Right ventricle myocardium superior (tissue), 1 donor: Measurements from ENCODE around the gene TBC1D8B. TPM values are rescaled to one million over a fixed set of nuclear protein-coding genes. Genes with fewer than 3 reads are reported as not detected.

Experiments
- total RNA-seq: library from RNA; stranded (reverse); fragmentation: NEBNext Ultra II Directional; extraction: Animal tissue kit (Norgen Biotek cat#: 25700); gene quantifications from one replicate; pipeline ENCODE4 v1.2.1, GENCODE V29; 2021
- donor health status: DM: no; HTN: yes; CAD: no; lungs with severe emphysema.

TBC1D8B gene
- total RNA-seq, 1 donor from 2014 or later: 1.9 TPM

Other genes with a start within 250 kb of the TBC1D8B start
- gene RADX, start 190.7 kb upstream of the TBC1D8B start, total RNA-seq: 0.97 TPM
- gene RNF128, start 76.0 kb upstream of the TBC1D8B start, total RNA-seq: 0.13 TPM
- gene RIPPLY1, start 100.7 kb downstream of the TBC1D8B start, total RNA-seq: not detected
- not detected for gene CLDN2, start 117.7 kb downstream of the TBC1D8B start, total RNA-seq
- 2.4 TPM for gene MORC4, start 197.5 kb downstream of the TBC1D8B start, total RNA-seq